PC-3 (cell line): Measurements from ENCODE around the gene SPRN. TPM values are rescaled to one million over a fixed set of nuclear protein-coding genes. Genes with fewer than 3 reads are reported as not detected.
"Not testable (repeated sequence)": the region's sequence is repeated elsewhere in the genome, so short reads cannot be mapped to it uniquely, and the experiment has no call there.

Experiments used
- ATAC-seq: fragments of 200-7000 bp; cut with Tn5 transposase; 2 replicates; pipeline ENCODE4 v1.9.1; 2020; ENCODE audit warnings: mild to moderate bottlenecking, moderate library complexity
- BruUV-seq: library from RNA; stranded (reverse); fragments of 400-500 nt; replicated peaks from 2 replicates; lab custom pipeline; 2021; lab: Mats Ljungman, UMichigan
- CTCF ChIA-PET: fragments of 300-600 bp; sonication (Branson Sonifier 250); formaldehyde crosslinking; loops from one replicate; lab custom pipeline; 2022; ENCODE audit warnings: antibody characterized with exemption; lab: Charles Lee
- POLR2A ChIA-PET: fragments of 300-600 bp; sonication (Branson Sonifier 250); formaldehyde crosslinking; loops from one replicate; lab custom pipeline; 2022; ENCODE audit warnings: antibody characterized with exemption; ENCODE audit not compliant: unreplicated experiment; lab: Charles Lee
- DNase-seq: peaks from one replicate; pipeline ENCODE4 v3.0.0-alpha.2; 2015
- H2AFZ ChIP-seq: fragments of 300-600 bp; sonication (generic); 2 replicates; pipeline ENCODE4 v1.6.0; 2016; ENCODE audit warnings: antibody characterized with exemption, low read length
- H3F3A ChIP-seq: fragments of 300-600 bp; sonication (generic); one replicate; pipeline ENCODE4 v1.6.0; 2017; ENCODE audit warnings: antibody characterized with exemption, low read length, control low read depth, mild to moderate bottlenecking; ENCODE audit not compliant: unreplicated experiment
- H3K27ac ChIP-seq: fragments of 300-600 bp; sonication (generic); 2 replicates; pipeline ENCODE4 v1.5.1; 2016; ENCODE audit warnings: mild to moderate bottlenecking, low read length
- H3K27me3 ChIP-seq: fragments of 300-600 bp; sonication (generic); 2 replicates; pipeline ENCODE4 v1.6.1; 2016; ENCODE audit warnings: low read length, mixed read lengths
- H3K36me3 ChIP-seq: fragments of 300-600 bp; sonication (generic); 2 replicates; pipeline ENCODE4 v1.6.1; 2016; ENCODE audit warnings: low read depth, mixed run types, low read length, mixed read lengths
- H3K4me1 ChIP-seq: fragments of 300-600 bp; sonication (generic); 2 replicates; pipeline ENCODE4 v1.5.1; 2016; ENCODE audit warnings: low read length; ENCODE audit not compliant: insufficient read depth
- H3K4me2 ChIP-seq: fragments of 300-600 bp; sonication (generic); 2 replicates; pipeline ENCODE4 v1.6.0; 2016; ENCODE audit warnings: low read length
- H3K4me3 ChIP-seq: fragments of 300-600 bp; sonication (generic); 2 replicates; pipeline ENCODE4 v1.5.1; 2016; ENCODE audit warnings: mild to moderate bottlenecking, low read length, mixed read lengths
- H3K79me2 ChIP-seq: fragments of 300-600 bp; sonication (generic); 2 replicates; pipeline ENCODE4 v1.6.1; 2017; ENCODE audit warnings: low read length, mixed read lengths
- H3K9ac ChIP-seq: fragments of 300-600 bp; sonication (generic); 2 replicates; pipeline ENCODE4 v1.6.0; 2016; ENCODE audit warnings: mild to moderate bottlenecking, low read length
- H3K9me2 ChIP-seq: fragments of 300-600 bp; sonication (generic); replicated peaks from 2 replicates; pipeline ENCODE4 v1.6.1; 2016; ENCODE audit warnings: mixed run types, low read length, mixed read lengths
- H3K9me3 ChIP-seq: fragments of 300-600 bp; sonication (generic); 2 replicates; pipeline ENCODE4 v1.6.1; 2016; ENCODE audit warnings: low read length, mixed read lengths
- H4K20me1 ChIP-seq: fragments of 300-600 bp; sonication (generic); 2 replicates; pipeline ENCODE4 v1.6.1; 2016; ENCODE audit warnings: low read length, mixed read lengths
- EZH2 ChIP-seq: fragments of 300-600 bp; sonication (generic); IDR thresholded peaks from one replicate; pipeline ENCODE4 v1.6.1; 2017; ENCODE audit warnings: antibody characterized with exemption, mild to moderate bottlenecking, low read length; ENCODE audit not compliant: unreplicated experiment
- EZH2phosphoT487 ChIP-seq: fragments of 300-600 bp; sonication (generic); IDR thresholded peaks from 2 replicates; pipeline ENCODE4 v1.6.1; 2018; ENCODE audit warnings: mild to moderate bottlenecking, antibody characterized with exemption, low read length, borderline replicate concordance
- intact Hi-C: fragments of 100-400 bp; cut with micrococcal nuclease; formaldehyde crosslinking; loops from 2 replicates; pipeline ENCODE4 v1.9.0; 2023
- total RNA-seq: library from RNA; depleted of rRNA; stranded (reverse); fragments of >200 nt; gene quantifications from 2 replicates; pipeline ENCODE4 v1.2.3, GENCODE V29; 2014
- TF ChIP-seq, protein P1 (sequence below): fragments of 300-600 bp; sonication (generic); conservative IDR thresholded peaks from 2 replicates; pipeline ENCODE4 v1.5.1; 2017; ENCODE audit warnings: antibody characterized with exemption, low read depth, mild to moderate bottlenecking, low read length

Gene SPRN
- total RNA-seq, 1 experiment from 2014 or later = not detected

DNA sequence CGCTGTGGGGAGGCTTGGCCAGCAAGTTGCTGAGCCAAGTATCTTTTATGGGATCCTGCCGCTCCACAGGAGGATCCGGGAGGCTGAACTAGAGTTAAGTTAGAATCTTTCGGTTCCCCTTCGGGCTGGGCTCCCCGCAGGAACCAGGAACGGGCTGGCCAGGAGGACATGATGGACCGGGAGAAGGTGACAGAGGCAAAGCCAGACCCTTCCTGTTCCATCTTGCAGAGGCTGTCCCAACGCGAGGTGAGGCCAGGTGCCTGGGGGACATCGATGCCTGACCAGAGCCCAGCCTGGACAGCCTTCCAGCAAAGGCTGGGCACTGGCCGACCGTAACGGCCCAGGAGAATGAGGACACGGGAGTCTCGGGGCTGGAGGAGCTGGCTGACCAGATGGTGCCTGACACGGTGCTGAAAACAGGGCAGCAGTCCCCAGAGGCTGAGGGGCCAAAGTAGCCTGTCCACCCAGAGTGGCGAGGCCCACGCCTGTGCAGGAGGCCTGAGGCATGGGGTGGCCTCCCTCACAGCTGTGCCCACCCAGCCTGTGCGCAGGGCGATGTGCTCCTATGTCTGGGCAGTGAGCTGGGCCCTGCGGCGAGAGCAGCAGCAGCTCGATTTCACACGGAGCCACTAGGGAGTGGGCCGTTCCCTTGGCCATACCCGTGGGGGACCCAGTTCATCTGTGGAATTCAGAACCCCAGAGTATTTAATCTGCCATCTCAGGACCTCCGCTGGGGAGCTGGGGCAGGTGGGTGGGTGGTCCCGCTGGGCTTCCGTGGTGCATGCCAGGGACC lies 47.2 kb downstream of the SPRN start:
- no peaks in the 10 kb centered on the region for H3F3A ChIP-seq
- H3K4me1 ChIP-seq = peaks cover 3% of the 10 kb centered on the region; the same call in 1 of the 2 replicates
- no peak overlapping the region for H3K9ac ChIP-seq
- H3K4me3 ChIP-seq = no peak overlapping the region
- peaks cover 4% of the 10 kb centered on the region; the same call in 1 of the 2 replicates for H3K79me2 ChIP-seq
- no peaks in the 10 kb centered on the region for H3K9me3 ChIP-seq
- H4K20me1 ChIP-seq = no peaks in the 10 kb centered on the region
- ATAC-seq = no peak
- H2AFZ ChIP-seq = no peak overlapping the region
- H3K36me3 ChIP-seq = no peaks in the 10 kb centered on the region
- CTCF ChIA-PET = no interaction called here
- no peaks in the 10 kb centered on the region for H3K27me3 ChIP-seq
- BruUV-seq = no TSS peak
- POLR2A ChIA-PET = no interaction called here
- intact Hi-C loops = no loop called here
- DNase-seq = no peak
- peak overlapping the region; percentile 97; the same call in 1 of the 2 replicates for H3K4me2 ChIP-seq
- TF ChIP-seq EZH2 = no peak
- TF ChIP-seq EZH2phosphoT487 = no peak
- TF ChIP-seq, protein P1, sequence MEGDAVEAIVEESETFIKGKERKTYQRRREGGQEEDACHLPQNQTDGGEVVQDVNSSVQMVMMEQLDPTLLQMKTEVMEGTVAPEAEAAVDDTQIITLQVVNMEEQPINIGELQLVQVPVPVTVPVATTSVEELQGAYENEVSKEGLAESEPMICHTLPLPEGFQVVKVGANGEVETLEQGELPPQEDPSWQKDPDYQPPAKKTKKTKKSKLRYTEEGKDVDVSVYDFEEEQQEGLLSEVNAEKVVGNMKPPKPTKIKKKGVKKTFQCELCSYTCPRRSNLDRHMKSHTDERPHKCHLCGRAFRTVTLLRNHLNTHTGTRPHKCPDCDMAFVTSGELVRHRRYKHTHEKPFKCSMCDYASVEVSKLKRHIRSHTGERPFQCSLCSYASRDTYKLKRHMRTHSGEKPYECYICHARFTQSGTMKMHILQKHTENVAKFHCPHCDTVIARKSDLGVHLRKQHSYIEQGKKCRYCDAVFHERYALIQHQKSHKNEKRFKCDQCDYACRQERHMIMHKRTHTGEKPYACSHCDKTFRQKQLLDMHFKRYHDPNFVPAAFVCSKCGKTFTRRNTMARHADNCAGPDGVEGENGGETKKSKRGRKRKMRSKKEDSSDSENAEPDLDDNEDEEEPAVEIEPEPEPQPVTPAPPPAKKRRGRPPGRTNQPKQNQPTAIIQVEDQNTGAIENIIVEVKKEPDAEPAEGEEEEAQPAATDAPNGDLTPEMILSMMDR = no peak
- no peak overlapping the region for H3K27ac ChIP-seq
- no peaks in the 10 kb centered on the region for H3K9me2 ChIP-seq

DNA sequence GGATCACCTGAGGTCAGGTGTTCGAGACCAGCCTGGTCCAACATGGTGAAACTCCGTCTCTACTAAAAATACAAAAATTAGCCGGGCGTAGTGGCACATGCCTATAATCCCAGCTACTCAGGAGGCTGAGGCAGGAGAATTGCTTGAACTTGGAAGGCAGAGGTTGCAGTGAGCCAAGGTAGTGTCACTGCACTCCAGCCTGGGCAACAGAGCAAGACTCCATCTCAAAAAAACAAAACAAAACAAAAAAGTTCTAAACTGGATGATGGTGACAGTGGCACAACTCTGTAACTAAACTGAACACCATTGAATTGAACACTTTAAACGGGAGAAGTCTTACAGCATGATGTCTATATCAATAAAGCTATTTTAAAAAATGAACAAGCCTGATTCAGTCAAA lies 48.2 kb downstream of the SPRN start:
- H4K20me1 ChIP-seq, DNase-seq, H3K9me3 ChIP-seq, H3K27me3 ChIP-seq, H3K4me2 ChIP-seq, H3F3A ChIP-seq, BruUV-seq, H3K4me3 ChIP-seq, ATAC-seq, H3K36me3 ChIP-seq, CTCF ChIA-PET, H3K79me2 ChIP-seq, intact Hi-C loops, H3K27ac ChIP-seq, H3K4me1 ChIP-seq, H3K9me2 ChIP-seq, H2AFZ ChIP-seq, POLR2A ChIA-PET, H3K9ac ChIP-seq: not testable (repeated sequence)

DNA sequence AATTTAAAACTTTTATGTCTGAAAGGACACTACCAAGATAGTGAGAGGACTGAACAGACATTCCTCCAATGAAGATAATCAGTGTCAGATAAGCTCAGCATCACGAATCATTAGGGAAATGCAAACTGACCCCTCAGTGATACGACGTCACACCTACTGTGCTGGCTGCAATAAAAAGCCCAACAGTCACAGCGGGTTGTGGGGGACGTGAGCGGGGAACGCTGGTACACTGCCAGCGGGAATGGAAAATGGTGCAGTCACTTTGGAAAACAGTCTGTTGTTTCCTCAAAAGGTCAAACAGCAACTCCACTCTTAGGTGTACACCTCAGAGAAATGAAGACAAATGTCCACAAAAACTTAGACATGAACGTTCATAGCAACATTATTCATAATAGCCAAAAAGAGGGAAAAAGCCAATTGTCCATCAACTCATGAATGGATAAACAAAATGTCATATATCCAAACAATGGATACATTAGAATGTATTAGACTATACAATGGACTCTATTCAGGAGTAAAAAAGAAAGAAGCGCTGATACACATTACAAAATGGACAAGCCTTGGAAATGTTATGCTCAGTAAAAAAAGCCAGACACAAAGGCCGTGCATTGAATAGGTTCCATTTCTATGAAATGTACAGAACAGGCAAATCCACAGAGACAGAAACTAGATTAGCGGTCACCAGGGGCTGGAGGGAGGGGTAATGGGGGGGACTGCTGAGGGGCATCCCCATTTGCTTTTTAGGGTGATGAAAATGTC lies 48.9 kb downstream of the SPRN start:
- TF ChIP-seq, protein P1 = no peak
- TF ChIP-seq EZH2 (no peak), EZH2phosphoT487 (no peak)
- Histone ChIP-seq H3K9ac (no peak overlapping the region), H3K4me3 (no peak overlapping the region), H3K4me2 (no peak overlapping the region), H4K20me1 (no peaks in the 10 kb centered on the region), H3K79me2 (peaks cover 8% of the 10 kb centered on the region; the same call in 1 of the 2 replicates), H3K4me1 (peaks cover 3% of the 10 kb centered on the region; the same call in 1 of the 2 replicates), H3F3A (no peaks in the 10 kb centered on the region), H2AFZ (no peak overlapping the region), H3K36me3 (no peaks in the 10 kb centered on the region; the same call in 1 of the 2 replicates), H3K9me2 (no peaks in the 10 kb centered on the region), H3K27me3 (no peaks in the 10 kb centered on the region), H3K27ac (no peak overlapping the region), H3K9me3 (no peaks in the 10 kb centered on the region)
- ChIA-PET CTCF (no interaction called here), POLR2A (no interaction called here)
- DNase-seq (no peak), ATAC-seq (no peak)
- no TSS peak for BruUV-seq
- intact Hi-C loops = no loop called here
